HG03442 (cell line): Measurements from ENCODE around the gene EN1.

Experiments used
- ATAC-seq: cut with Tn5 transposase; IDR thresholded peaks from one replicate; pipeline ENCODE4 v1.9.1; 2021; ENCODE audit warnings: mild to moderate bottlenecking, moderate library complexity; ENCODE audit not compliant: unreplicated experiment

Gene EN1

DNA sequence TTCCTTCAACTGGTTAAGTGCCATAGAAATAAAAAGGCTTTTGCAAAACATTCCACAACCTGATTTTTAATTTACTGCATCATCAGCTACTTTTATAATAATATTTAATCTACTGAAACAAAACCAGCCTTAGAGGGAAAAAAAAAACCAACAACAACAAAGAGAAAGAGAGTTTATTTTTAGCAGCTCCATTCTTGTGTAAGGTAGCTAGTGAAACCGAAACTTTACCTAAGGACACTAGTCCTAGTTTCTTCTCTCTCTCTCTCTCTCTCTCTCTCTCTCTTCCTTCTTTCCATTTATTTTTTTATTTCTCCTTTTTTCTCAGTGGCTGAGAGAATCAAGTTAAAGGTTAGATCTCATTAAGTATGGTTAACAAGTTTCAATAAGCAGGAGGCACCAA, 21.4 kb downstream of the EN1 start:
- ATAC-seq: no peak

DNA sequence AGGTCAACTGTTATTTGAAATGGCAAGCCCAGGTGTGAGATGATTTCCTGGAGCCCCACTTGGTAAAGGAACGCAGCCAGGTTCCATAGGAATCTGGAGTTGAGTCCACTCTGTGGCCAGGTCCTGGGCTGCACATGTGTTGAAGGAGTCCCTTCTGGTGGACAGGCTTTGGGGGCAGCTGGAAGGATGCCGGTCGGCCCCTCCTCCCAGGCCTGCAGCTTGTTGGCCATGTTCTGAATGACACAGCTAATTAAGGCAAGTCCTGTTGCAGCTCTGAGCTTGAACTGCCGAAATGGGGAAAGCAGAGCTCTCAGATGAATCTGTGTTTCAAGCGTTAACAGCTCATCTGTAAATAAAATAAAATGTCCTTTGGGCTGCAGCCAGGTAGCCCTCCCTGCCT, 23.8 kb downstream of the EN1 start:
- no peak for ATAC-seq

DNA sequence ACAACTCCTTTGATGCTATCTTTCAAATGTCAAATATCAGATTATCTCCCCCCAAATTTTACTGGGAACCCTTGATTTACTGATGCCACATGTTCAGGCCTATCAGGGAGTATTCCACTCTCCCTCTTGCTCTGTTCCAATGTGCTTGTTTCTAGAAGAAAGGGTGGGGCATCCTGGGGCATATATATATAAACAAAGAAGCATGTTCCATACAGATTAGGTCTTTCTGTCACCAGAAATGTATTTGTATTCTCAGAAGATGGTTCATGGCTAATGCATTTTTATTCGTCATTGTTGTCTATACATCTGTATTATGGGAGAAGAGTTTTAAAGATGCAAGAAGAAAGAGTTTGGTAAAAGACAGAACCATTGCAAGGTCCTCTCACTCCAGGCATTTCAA, 24.9 kb downstream of the EN1 start:
- ATAC-seq: no peak

DNA sequence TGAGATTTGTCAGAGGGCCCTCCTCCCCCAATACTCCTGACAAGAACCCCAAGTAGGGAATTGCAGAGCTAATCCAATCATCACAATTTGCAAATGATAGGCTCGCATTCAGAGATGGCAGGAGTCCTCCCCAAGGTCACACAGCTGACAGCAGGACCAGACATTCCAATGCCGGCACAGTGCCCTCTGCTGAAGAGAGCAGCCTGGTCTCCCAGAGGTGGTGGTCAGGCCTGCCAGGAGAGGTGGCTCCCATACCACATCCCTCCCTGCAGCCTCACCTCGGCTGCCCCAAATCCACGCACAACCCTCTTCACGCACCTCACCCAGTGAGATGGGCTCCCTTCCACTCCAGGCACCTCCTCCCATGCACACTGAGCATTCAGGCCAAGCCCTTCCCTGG, 25.4 kb downstream of the EN1 start:
- no peak for ATAC-seq

DNA sequence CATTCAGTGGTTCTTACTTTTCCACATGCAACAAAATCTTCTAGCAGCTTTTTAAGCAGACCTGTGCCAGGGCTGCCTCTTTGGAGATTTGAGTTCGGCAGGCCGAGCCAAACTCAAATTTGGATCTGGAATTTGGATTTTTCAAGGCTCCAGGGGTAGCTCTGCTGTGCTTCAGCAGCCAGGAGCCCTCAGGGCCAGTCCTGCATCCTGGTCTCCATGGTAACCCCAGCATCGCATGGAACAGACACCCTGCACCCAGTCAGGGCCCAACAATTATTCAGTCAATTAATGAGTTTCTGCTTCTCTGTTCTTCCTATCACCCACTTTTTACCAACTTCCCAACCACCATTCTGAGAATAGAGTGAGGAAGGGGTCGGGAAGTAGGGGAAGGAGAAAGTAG, 30.0 kb downstream of the EN1 start:
- ATAC-seq: no peak

DNA sequence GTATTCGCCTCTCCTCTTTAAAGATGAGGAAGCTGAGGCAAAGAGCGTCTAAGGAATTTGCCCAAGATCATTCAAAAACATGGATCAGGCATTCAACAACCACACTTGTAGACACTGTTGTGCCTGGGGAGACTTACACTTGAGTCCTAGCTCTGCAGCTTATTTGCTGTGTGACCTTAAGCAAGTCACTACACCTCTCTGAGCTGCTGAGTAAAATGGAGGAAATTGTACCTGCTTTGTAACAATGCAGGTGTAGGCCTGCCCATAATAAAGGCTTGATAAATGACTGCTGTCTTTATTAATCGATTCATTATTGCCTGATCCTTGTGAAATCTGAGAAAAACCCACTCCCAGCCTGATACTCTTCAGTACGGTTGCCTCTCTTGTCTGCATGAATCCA, 30.8 kb downstream of the EN1 start:
- ATAC-seq: no peak

DNA sequence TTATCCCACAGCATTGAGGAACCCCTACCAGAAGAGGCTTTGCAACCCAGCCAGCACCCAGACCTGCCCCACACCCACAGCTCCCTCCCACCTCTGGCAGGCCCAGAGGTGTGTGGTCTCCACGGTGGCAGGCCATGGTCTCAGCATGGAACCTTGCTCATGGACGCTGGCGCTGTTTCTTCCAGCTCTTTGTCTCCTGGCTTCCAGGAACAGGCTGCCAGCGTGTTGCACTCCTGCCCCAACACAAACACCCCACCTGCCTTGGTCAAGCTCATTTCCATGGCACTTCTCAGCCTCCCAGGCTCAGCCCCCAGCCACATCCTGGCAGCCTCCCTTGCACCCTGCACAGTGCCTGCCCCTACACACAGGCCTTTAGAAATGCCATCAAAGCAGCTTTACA, 31.7 kb downstream of the EN1 start:
- no peak for ATAC-seq

DNA sequence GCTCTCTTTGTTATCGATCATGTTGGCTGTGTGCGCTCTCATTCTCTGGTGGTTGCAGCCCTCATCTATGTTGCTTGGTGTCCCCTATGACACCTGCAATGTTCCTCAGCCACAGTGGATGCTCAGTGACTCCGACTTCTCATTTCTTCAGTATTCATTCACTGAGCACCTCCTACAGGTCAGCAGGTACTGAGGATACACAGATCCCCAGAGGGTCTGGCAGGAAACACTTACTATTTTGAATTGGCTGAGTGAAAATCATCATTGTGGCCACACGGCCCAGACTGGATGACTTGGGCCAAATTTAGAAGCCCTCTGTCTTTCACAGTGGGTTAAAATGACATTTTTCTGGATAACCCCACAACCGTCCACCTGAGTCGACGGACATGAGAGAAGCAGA, 32.1 kb downstream of the EN1 start:
- no peak for ATAC-seq

DNA sequence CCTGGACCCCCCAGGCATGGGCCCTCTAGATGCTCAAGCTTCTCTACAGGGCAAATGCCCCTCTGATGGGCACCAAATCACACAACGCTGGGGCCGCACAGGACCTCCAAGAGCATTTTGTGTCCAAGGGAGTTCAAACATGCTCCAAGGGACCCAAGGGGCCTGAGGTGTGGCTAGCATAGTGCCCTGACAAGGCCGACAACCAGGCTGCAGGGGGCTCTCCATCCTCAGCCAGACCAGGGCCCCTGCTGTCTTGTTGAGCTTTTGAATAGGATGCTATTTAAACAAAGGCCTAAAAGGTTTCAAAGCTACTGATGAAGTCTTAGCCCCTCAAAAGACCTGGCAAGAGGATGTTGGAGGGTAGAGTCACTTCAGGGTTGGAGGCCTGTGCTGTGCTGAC, 33.1 kb downstream of the EN1 start:
- ATAC-seq: no peak

DNA sequence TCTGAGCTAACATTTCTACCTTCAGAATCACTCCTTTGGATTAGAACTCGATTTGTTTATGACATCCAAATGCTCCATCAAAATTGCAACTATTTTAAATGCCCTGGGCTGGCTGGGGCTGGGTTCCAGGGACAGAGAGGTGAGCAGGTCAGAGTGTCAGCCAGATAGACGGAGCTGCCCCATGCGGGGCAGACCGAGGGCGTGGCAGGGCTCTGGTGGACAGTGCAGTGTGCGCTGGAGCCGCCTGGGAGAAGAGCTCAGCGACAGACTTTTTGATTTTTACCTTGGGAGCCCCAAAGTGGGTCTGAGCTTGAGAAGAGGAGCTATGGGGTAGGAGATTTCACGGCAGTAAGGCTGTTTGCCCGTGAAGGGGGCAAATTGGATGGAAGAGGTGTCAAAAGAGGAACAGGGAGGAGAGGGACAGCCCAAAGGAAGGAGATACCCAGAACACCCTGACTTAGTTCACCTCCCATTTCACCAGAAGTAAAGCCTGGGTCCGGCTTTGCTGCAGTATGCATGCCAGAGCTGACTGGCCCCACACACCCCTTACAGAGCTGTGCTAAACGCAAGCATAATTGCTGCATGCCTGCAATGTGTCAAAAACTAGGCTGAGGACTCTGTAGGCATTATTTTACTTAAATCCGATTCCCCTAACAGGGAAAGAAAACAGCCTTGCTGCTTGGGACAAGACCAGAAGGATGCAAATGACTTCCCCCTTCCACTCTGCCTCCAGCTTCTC, 33.7 kb downstream of the EN1 start:
- ATAC-seq: no peak

DNA sequence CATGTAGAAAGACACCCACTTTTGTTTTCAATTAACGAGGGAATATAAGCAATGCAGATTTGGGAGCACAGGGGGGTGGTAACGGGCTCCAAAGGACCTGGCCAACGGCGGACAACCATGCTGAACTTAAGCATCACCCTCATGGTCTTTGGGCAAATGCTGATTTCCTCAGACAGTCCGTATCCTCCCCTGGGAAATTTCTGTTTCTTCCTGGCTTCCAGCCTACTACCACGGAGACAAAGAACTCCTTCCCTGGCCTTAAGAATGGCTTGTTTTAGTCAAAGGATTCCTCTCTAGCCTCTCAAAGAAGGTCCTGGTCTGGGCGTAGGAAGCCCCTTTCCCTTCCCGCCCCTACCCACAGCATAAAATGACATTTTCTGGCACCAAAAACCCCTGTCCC, 34.3 kb downstream of the EN1 start:
- no peak for ATAC-seq

DNA sequence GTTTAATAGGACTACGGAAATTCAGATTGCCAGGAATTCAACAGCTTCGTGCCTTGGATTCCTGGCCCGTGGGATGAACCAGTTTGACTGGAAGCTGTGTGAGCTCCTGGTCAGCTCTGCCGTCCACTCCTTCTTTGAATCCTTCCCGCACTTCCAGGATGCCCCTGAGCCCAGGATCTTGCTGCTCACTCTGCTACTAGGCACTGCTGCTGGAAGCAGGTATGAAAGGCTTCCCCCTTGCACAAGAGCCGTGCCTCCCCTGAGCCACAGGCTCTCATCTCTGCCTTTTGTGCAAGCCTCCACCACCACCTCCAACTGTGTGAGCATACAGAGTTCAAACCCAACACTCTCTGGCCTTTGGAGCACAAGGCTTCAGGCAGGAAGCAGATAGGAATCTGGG, 34.9 kb downstream of the EN1 start:
- no peak for ATAC-seq

DNA sequence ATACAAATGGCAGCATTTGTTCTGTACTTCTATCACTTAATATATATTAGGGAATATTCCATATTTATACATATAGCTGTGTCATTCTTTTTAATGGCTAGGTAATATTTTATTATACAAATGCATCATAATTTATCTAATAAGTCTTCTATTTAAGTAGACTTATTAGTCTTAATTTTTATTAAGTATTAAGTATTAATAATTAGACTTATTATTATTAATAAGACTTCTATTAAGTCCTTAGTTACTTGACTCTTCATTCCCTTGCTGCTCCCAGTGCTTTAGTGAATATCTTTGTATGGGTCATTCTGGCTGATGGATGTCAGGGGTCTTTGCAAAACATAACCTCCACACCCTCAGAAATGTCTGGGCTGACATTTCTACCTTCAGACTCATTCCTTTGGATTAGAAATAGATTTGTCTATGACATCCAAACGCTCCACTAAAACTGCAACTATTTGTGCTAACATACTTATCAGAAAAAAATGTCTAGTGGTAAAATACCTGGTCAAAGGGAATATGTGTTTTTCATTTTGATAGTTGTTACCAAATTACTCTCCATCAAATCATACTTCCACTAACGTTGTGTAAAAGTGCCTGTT, 35.8 kb downstream of the EN1 start:
- no peak for ATAC-seq

DNA sequence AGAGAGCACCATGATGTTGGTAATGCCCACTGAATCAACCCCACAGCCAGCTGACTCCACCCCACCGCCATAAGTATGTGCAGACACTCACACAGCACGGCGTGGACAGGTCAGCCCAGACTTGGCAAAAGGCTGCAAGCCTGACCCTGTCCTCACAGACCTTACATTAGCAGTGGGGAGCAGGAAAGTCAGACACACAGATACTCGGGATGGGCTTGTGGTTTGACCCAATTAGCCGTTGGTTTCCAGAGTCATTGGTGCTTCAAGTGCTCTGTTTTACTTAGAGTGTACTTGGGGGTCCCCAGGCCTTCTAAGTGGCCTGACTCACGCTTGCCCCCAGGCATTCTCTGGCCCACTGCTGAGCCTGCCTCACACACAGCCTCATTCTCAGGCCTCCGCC, 36.7 kb downstream of the EN1 start:
- no peak for ATAC-seq

DNA sequence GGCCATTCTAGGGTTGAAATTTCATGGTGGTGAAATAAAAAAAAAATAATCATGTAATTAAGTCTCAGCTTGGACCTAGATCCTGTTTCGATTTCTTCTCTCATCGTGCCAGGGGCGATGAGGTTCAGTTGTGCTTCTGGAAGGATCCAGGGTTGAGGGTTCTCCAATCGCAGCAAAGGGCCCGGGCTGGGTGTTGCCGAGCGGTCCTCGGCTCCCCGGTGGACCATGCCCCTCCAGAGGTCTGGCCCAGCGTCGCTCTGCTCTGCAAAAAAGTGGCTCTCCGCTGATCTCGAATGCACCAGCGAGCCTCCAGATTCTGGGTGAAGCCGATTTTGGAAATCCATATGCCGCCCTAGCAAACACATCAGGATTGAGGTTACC, 39.0 kb downstream of the EN1 start:
- no peak for ATAC-seq

DNA sequence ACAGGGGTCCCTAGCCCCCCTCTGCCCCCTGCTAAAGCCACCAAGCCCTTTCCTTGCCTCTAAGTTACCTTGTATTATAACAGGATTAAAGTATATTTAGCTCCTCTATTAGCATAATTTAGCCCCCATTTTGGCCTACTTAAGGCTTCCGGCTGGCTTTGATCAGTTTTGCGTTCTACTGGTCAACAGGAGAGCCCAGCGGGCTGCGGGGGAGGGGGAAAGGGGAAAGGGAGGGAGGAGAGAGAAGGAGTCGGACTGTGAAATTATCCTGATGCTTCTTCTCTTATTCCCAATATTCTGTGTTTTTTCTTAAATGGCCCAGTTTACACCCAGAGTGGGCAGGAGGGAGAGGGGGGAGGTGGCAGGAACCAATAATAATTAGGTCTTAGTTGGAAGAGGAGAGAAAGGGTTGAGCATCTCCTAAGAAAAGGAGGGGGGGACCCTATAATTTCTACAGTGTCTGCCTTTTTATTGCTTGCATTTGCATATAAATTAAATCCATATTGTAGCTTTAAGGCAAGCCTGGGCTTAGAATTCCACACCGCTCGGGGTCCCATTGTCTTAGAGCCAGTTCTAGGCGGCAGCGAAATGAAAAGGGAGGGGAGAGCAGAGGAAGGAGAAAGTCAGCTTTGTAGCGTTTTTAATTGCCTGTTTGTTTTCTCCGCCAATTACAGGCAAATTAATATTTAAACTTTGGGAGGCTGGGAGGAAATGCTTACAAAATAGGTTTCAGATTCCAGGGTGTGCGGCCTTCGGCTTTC, 39.6 kb downstream of the EN1 start:
- ATAC-seq: no peak

DNA sequence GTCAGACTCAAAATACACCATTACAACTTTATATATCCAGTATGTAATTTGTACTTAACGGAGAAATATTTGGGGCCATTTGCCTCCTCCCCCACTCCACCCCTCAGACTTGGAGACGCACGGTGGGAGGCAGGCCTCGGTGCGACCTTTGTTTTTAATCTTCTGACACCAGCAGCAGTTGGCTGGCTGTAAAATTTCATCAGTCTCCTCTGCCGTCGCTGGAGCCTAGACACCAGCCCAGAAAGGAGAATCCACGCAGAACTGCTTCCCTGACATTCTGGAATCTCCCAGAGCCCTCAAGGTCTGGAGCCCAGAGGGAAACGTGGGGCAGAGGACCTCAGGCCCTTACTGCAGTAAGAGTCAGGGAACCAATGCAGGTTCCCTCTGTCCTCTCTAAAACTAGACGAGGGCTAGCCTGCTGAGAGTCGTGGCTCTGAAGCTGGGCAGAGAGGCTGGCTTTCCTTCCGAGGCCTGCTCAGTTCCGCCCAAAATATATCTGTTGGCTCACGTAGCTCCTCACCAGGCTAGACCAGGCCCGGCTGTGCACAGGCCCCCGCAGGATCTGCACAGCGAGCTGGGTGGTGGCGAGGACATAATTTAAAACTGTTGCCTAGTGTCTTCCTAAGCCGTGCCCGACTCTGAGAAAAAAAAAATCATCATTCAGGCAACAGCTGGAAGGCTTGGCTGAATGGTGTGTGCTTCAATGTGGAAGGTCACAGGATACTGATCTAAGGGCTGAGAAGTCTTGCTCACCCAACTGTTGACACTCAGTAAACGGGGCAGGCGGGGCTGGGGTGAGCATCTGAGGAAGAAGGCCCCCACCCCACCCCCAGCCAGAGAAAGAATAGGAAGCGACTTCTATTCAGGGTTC, 40.4 kb downstream of the EN1 start:
- no peak for ATAC-seq

DNA sequence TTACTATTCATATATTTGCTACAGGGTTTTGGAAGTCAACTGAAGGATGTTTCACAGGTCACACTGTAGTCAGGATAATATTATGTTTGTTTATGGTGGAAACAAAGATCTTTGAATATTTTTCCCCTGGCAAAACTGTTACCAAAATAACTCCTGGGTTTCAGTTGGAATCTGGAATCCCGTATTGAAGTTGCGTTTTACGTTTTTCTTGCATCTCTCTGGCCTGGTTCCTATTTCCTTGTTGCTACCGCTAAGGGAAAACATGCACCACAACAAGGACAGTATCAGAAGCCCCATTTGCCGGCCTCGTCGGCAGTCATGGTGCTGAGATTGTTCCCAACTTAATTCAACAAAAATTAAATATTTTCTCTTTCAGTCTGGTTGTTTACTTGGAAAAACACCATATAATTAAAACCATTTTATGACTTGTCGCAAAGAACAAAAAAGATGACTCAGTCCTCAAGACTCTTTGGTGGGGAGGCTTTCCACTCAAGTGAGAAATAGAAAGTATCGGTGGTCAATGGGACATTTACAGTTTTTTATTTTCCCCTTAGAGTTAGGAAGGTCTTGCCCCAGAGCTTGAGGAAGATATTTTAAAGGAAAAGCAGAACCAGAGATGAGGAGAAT, 42.3 kb downstream of the EN1 start:
- no peak for ATAC-seq

DNA sequence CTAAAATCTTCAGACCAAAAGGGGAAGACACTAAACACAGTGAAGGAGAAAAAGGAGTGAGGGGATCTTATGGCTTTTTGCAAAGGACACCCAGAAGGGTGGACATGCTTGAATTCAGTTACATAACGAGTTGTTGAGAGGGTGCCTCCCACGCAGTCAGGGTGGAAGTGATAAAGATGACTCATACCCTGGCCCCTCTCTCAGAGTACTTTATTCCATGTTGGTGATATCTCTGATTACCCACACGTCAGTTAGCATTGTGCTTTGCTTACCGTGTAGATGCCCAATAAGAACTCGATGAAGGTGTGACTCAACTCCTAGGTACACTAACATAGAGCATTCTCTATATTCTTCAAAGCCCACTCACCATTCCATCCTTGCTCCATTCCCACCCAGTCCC, 44.4 kb downstream of the EN1 start:
- ATAC-seq: no peak

DNA sequence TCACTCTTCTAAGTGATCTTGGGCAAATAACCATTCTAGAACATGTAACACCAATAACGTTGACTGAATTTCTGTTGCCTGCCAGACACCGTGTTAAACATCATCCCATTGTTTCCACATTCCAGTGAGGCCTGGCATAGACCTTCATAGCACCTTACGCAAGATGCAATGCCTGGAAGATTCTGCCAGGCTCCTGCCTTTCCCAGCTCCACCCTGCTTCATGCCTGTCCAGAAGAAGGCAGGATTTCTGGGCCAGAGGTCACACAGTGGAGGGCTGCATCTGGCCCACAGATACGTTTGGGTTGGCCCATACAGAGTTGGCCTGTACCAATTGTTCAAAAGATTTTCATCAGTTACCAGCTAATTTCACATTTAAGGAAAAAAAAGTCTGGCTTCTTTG, 46.3 kb downstream of the EN1 start:
- no peak for ATAC-seq

DNA sequence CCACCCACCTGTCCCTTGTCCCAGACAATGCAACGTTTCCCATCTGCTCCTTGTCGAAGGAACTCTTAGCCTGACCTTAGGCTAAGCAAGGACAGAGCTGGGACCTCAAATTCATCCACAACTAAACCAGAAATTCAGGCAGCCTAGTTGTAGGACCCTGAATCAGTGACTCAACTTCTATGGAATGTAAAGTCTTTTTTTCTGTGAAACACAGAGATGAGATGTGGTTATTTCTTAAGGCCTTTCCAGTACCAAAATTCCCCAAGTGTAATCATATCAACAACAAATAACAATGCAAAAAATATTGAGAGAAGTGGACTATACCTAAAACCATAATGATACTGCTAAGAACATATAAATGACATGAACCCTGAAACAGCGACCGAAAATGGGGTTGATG, 46.7 kb downstream of the EN1 start:
- ATAC-seq: no peak
